Lung (tissue), 12 donors: Measurements from ENCODE around the gene HIPK2. TPM values are rescaled to one million over a fixed set of nuclear protein-coding genes. Genes with fewer than 3 reads are reported as not detected.

Experiments
- ATAC-seq: fragments of 200-7000 bp; cut with Tn5 transposase; one replicate; pipeline ENCODE4 v1.9.1; 2020; ENCODE audit warnings: moderate number of reproducible peaks; ENCODE audit not compliant: insufficient read depth, low FRiP score
- DNase-seq, 3 donors: peaks; one replicate each; pipeline ENCODE4 v3.0.0-alpha.2; 2013 to 2017
- H3K27ac ChIP-seq, 2 donors: one replicate each; pipeline ENCODE4 v1.5.1; 2013; ENCODE audit warnings: mild to moderate bottlenecking in 2 of 2, moderate library complexity in 2 of 2, control low read depth in 1 of 2, inconsistent platforms in 1 of 2, low read depth in 1 of 2, low read length in 1 of 2
- H3K27me3 ChIP-seq, 3 donors: one replicate each; pipeline ENCODE4 v1.5.1; 2013; ENCODE audit warnings: low read length in 2 of 3; ENCODE audit not compliant: control insufficient read depth in 3 of 3, insufficient read depth in 3 of 3
- H3K36me3 ChIP-seq, 4 donors: one replicate each; pipeline ENCODE4 v1.5.1; 2013; ENCODE audit warnings: low read length in 4 of 4, mild to moderate bottlenecking in 1 of 4, moderate library complexity in 1 of 4; ENCODE audit not compliant: control insufficient read depth in 4 of 4, insufficient read depth in 4 of 4
- H3K4me1 ChIP-seq, 5 donors: one replicate each; pipeline ENCODE4 v1.5.1; 2013; ENCODE audit warnings: low read length in 5 of 5, mild to moderate bottlenecking in 2 of 5, moderate library complexity in 1 of 5; ENCODE audit not compliant: control insufficient read depth in 5 of 5, insufficient read depth in 5 of 5
- H3K4me3 ChIP-seq: one replicate; pipeline ENCODE4 v1.5.1; 2013; ENCODE audit warnings: mild to moderate bottlenecking, control low read depth, moderate library complexity
- H3K9ac ChIP-seq, 2 donors: one replicate each; pipeline ENCODE4 v1.5.1; 2013; ENCODE audit warnings: low read length in 2 of 2, control low read depth in 1 of 2; ENCODE audit not compliant: insufficient read depth in 1 of 2
- H3K9me3 ChIP-seq, 4 donors: one replicate each; pipeline ENCODE4 v1.5.1; 2013; ENCODE audit warnings: low read length in 3 of 4, mild to moderate bottlenecking in 1 of 4, moderate library complexity in 1 of 4; ENCODE audit not compliant: control insufficient read depth in 4 of 4, insufficient read depth in 3 of 4
- CTCF ChIP-seq: IDR thresholded peaks from 2 replicates; pipeline ENCODE4 v1.5.1; 2012; ENCODE audit warnings: mild to moderate bottlenecking; ENCODE audit errors: control extremely low read depth, extremely low read depth
- WGBS, 2 donors: extraction: QIAGEN DNeasy Blood & Tissue Kit; methylation state at CpG; one replicate each; pipeline ENCODE4 v1.1.7; 2013; 5-methylcytosine and 5-hydroxymethylcytosine counted together
- polyA plus RNA-seq, 2 donors: library from polyadenylated mRNA; stranded (reverse); fragments of 200-250 nt; gene quantifications; one replicate each; pipeline ENCODE4 v1.2.1, GENCODE V29; 2013
- total RNA-seq, 2 donors: library from RNA; depleted of rRNA in 1 of 2; stranded (reverse); fragments of >200 nt in 1 of 2; gene quantifications; one replicate each; pipeline ENCODE4 v1.2.1, GENCODE V29; 2014 to 2021
- donor health status: control.
- donor health status: control.
- donor health status: Bipolar disorder and iron deficiency.
- donor health status: healthy.
- donor health status: DM: yes; HTN: yes; CAD: no.

Gene HIPK2
- total and polyA plus RNA-seq, 4 donors: 8.7 to 65.1 (median 18.3) TPM

- WGBS, 2 donors: 97 to 98% methylated on average over 15 of the region's 15 CpGs
- Histone ChIP-seq H3K4me3 (no peak overlapping the region), H3K9ac (no peak overlapping the region), H3K36me3 (peaks cover 12 to 58% (median 23%) of the 10 kb centered on the region in 4 donors), H3K27me3 (no peaks in the 10 kb centered on the region), H3K27ac (no peak overlapping the region), H3K9me3 (no peaks in the 10 kb centered on the region), H3K4me1 (no peaks in the 10 kb centered on the region)
- no peak for DNase-seq
- TF ChIP-seq CTCF: no peak
- ATAC-seq: no peak
Observed at GRCh38 chr7:139572071-139572470, 205.7 kb downstream of the HIPK2 start.

- 97 to 98% methylated on average over 20 of the region's 20 CpGs for WGBS, 2 donors
- Histone ChIP-seq H3K36me3 (peaks cover 12 to 56% (median 23%) of the 10 kb centered on the region in 4 donors), H3K27me3 (no peaks in the 10 kb centered on the region), H3K9me3 (no peaks in the 10 kb centered on the region), H3K27ac (no peak overlapping the region), H3K4me3 (no peak overlapping the region), H3K4me1 (no peaks in the 10 kb centered on the region), H3K9ac (no peak overlapping the region)
- ATAC-seq (no peak), DNase-seq (no peak)
- TF ChIP-seq CTCF: no peak
Observed at GRCh38 chr7:139571651-139572050, 206.1 kb downstream of the HIPK2 start.

GRCh38 chr7:139571190-139571589 lies 206.6 kb downstream of the HIPK2 start:
- no peak overlapping the region for H3K27ac ChIP-seq
- no peaks in the 10 kb centered on the region for H3K9me3 ChIP-seq
- TF ChIP-seq CTCF: no peak
- no peak overlapping the region for H3K9ac ChIP-seq
- no peak for DNase-seq
- H3K36me3 ChIP-seq: peaks cover 12 to 52% (median 22%) of the 10 kb centered on the region in 4 donors
- no peak overlapping the region for H3K4me3 ChIP-seq
- no peak for ATAC-seq
- WGBS, 2 donors: 92% methylated on average over 20 of the region's 20 CpGs
- no peaks in the 10 kb centered on the region for H3K4me1 ChIP-seq
- H3K27me3 ChIP-seq: no peaks in the 10 kb centered on the region

GRCh38 chr7:139570626-139571025 lies 207.2 kb downstream of the HIPK2 start:
- Histone ChIP-seq H3K9me3 (no peaks in the 10 kb centered on the region), H3K36me3 (peaks cover 12 to 49% (median 20%) of the 10 kb centered on the region in 4 donors), H3K4me1 (peaks cover 0 to 2% (median 0%) of the 10 kb centered on the region in 5 donors), H3K9ac (no peak overlapping the region), H3K27ac (no peak overlapping the region), H3K4me3 (no peak overlapping the region), H3K27me3 (no peaks in the 10 kb centered on the region)
- ATAC-seq (no peak), DNase-seq (no peak)
- WGBS, 2 donors: 85 to 87% methylated on average over 5 of the region's 5 CpGs
- no peak for TF ChIP-seq CTCF
